ENCODE measurements around the gene CS. TPM values are rescaled to one million over a fixed set of nuclear protein-coding genes. Genes with fewer than 3 reads are reported as not detected.
A peak's percentile ranks its signal among the peaks of the same experiment; 100 is the strongest.
"Not testable (repeated sequence)": the region's sequence is repeated elsewhere in the genome, so short reads cannot be mapped to it uniquely, and the experiment has no call there.

CS gene
- total and polyA plus RNA-seq, 2 of the 4 experiments (the other 2 are of a cell fraction): 139 to 146 TPM

- BruUV-seq (replicated peaks); H3K9me1 ChIP-seq (ENCODE audit: insufficient read depth, low read length); H3K18ac ChIP-seq (ENCODE audit: low read depth, low read length); DNase-seq; H4K5ac ChIP-seq (ENCODE audit: low read depth, low read length); H4K91ac ChIP-seq (ENCODE audit: insufficient read depth, low read depth, low read length); H3K23ac ChIP-seq (ENCODE audit: low read depth, low read length); H3K9me3 ChIP-seq (ENCODE audit: control insufficient read depth, insufficient read depth, low read length); H3K27me3 ChIP-seq (ENCODE audit: control insufficient read depth, insufficient read depth, low read length); H3K56ac ChIP-seq (ENCODE audit: extremely low read depth, insufficient read depth, low read length); H2BK5ac ChIP-seq (ENCODE audit: low read depth, low read length, poor library complexity, severe bottlenecking); H3K4me3 ChIP-seq (ENCODE audit: insufficient read depth, low read depth, low read length); H2BK20ac ChIP-seq (ENCODE audit: low read depth, low read length); H2AK9ac ChIP-seq (replicated peaks; ENCODE audit: low read depth, low read length, poor library complexity); dilution Hi-C loops (cut with HindIII; ENCODE audit: low sequenced_read_pairs, unreplicated experiment); H2AFZ ChIP-seq (replicated peaks; ENCODE audit: low read length, poor library complexity); H3K4me1 ChIP-seq (ENCODE audit: control insufficient read depth, insufficient read depth, low read length); CTCF ChIA-PET; H2AK5ac ChIP-seq (ENCODE audit: low read depth, low read length); H3K27ac ChIP-seq (ENCODE audit: insufficient read depth, low read length); H4K8ac ChIP-seq (ENCODE audit: low read depth in 2 of 2, low read length in 2 of 2); H3K9ac ChIP-seq (ENCODE audit: low read depth, low read length); in situ Hi-C loops (cut with MboI; ENCODE audit: low sequenced_read_pairs); H2BK15ac ChIP-seq (ENCODE audit: low read depth, low read length); intact Hi-C loops (cut with micrococcal nuclease); H2BK120ac ChIP-seq (ENCODE audit: low read depth, low read length); H3K4ac ChIP-seq (ENCODE audit: low read depth, low read length); H3K79me1 ChIP-seq (ENCODE audit: low read depth in 1 of 2, low read length in 2 of 2); ATAC-seq (ENCODE audit: low read depth); H3K4me2 ChIP-seq (ENCODE audit: low read depth, low read length); H4K20me1 ChIP-seq (ENCODE audit: insufficient read depth, low read length); H3K14ac ChIP-seq (replicated peaks; ENCODE audit: low read depth, low read length): not testable (repeated sequence)
- POLR2A ChIA-PET (ENCODE audit: unreplicated experiment): interaction anchor here (0.7 kb wide), 1 partner anchor 100 kb away, joined by 5 read pairs; the partner anchor contains the start of gene RNF41
- peaks cover 33% of the 10 kb centered on the region for H3K36me3 ChIP-seq (ENCODE audit: control insufficient read depth, insufficient read depth, low read length)
- WGBS, 2 experiments (ENCODE audit: extremely low coverage in 2 of 2, insufficient read length in 1 of 2): 100% methylated on average over 1 of the region's 8 CpGs; no CpG with 5 or more reads in 1 of the 2 experiments
- peak; percentile 21; the same call in 1 of the 2 replicates for TF ChIP-seq CEBPB (IDR thresholded peaks at IDR 0.05; ENCODE audit: low read depth, low read length)
Observed at GRCh38 chr12:56321610-56322009, 21.5 kb upstream of the CS start.
